BJ (cell line): ENCODE results near the gene SLC5A7. TPM values are rescaled to one million over a fixed set of nuclear protein-coding genes. Genes with fewer than 3 reads are reported as not detected.

Experiments
- CTCF ChIA-PET: fragments of 350-600 bp; formaldehyde crosslinking; extraction: SDS; loops from one replicate; lab custom pipeline; 2021; ENCODE audit warnings: antibody characterized with exemption, inconsistent platforms; lab: Yijun Ruan, JAX
- POLR2A ChIA-PET: fragments of 300-600 bp; sonication (Branson Sonifier 250); formaldehyde crosslinking; extraction: SDS; loops from one replicate; lab custom pipeline; 2021; ENCODE audit warnings: antibody characterized with exemption; lab: Charles Lee
- DNase-seq: peaks from one replicate; pipeline ENCODE4 v3.0.0-alpha.2; 2011; ENCODE audit warnings: low read depth
- H3K27me3 ChIP-seq: 2 replicates; pipeline ENCODE4 v1.6.0; 2011; ENCODE audit warnings: low read length; ENCODE audit not compliant: control insufficient read depth, insufficient read depth
- H3K36me3 ChIP-seq: 2 replicates; pipeline ENCODE4 v1.5.1; 2011; ENCODE audit warnings: low read length; ENCODE audit not compliant: control insufficient read depth, insufficient read depth
- H3K4me3 ChIP-seq: 2 replicates; pipeline ENCODE4 v1.5.1; 2011; ENCODE audit warnings: low read depth, mild to moderate bottlenecking, control low read depth, low read length
- polyA plus RNA-seq: library from polyadenylated mRNA; depleted of rRNA; stranded (reverse); fragments of >200 nt; gene quantifications from 2 replicates; pipeline ENCODE4 v1.2.3, GENCODE V29; 2011
- TF ChIP-seq, protein P1 (sequence below): IDR thresholded peaks from 2 replicates; pipeline ENCODE4 v1.5.1; 2011; ENCODE audit warnings: low read depth, mild to moderate bottlenecking, control low read depth, inconsistent platforms, low read length, moderate library complexity; ENCODE audit not compliant: insufficient read depth

The SLC5A7 gene
- polyA plus RNA-seq, 1 experiment = not detected

DNA sequence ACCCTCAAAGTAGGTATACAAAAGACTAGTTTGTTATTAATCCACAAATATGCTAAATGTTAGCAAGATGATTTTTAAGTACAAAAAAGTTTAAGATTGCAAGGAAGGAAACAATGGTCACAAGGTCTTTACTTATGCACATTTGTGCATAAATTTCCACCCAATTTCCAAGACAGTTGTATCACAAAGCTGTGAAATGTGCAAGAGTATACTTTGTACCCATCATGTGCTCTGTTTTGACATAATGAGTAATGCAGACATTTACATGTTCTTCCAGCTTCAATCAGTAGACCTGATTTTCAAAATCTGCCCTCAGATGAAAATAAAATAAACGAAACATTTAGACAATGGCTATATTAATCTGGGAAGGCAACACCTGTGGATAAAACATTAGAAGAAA is 27.0 kb downstream of the SLC5A7 start:
- H3K4me3 ChIP-seq = no peak overlapping the region
- TF ChIP-seq, protein P1, sequence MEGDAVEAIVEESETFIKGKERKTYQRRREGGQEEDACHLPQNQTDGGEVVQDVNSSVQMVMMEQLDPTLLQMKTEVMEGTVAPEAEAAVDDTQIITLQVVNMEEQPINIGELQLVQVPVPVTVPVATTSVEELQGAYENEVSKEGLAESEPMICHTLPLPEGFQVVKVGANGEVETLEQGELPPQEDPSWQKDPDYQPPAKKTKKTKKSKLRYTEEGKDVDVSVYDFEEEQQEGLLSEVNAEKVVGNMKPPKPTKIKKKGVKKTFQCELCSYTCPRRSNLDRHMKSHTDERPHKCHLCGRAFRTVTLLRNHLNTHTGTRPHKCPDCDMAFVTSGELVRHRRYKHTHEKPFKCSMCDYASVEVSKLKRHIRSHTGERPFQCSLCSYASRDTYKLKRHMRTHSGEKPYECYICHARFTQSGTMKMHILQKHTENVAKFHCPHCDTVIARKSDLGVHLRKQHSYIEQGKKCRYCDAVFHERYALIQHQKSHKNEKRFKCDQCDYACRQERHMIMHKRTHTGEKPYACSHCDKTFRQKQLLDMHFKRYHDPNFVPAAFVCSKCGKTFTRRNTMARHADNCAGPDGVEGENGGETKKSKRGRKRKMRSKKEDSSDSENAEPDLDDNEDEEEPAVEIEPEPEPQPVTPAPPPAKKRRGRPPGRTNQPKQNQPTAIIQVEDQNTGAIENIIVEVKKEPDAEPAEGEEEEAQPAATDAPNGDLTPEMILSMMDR = no peak
- no peaks in the 10 kb centered on the region for H3K27me3 ChIP-seq
- no peak for DNase-seq
- H3K36me3 ChIP-seq = no peaks in the 10 kb centered on the region
- ChIA-PET CTCF (no interaction called here), POLR2A (no interaction called here)

DNA sequence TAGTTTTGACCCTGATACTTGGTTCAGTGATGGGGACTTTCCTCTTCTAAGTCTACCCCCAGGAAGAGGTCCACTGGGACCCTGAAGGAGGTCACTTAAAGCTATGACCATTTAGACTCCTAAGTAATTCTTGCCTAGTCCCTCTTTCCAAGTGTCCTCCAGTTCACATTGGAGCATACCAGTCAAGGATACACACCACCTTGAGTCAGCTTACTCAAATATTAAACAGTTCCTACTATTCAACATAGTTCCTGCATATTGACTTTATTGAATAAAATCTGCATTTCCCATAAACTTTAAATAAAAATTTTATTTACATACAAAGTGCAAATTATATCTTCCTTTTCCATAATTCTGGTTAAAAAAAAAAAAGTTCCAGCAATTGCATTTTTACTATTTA is 36.3 kb downstream of the SLC5A7 start:
- CTCF ChIA-PET = no interaction called here
- TF ChIP-seq, protein P1 = no peak
- POLR2A ChIA-PET = no interaction called here
- no peaks in the 10 kb centered on the region for H3K27me3 ChIP-seq
- no peaks in the 10 kb centered on the region for H3K36me3 ChIP-seq
- DNase-seq = no peak
- H3K4me3 ChIP-seq = no peak overlapping the region

GRCh38 chr2:108023776-108024175 is 37.5 kb downstream of the SLC5A7 start:
- H3K4me3 ChIP-seq = no peak overlapping the region
- DNase-seq = no peak
- TF ChIP-seq, protein P1 = no peak
- ChIA-PET POLR2A (no interaction called here), CTCF (no interaction called here)
- no peaks in the 10 kb centered on the region for H3K36me3 ChIP-seq
- H3K27me3 ChIP-seq = no peaks in the 10 kb centered on the region

DNA sequence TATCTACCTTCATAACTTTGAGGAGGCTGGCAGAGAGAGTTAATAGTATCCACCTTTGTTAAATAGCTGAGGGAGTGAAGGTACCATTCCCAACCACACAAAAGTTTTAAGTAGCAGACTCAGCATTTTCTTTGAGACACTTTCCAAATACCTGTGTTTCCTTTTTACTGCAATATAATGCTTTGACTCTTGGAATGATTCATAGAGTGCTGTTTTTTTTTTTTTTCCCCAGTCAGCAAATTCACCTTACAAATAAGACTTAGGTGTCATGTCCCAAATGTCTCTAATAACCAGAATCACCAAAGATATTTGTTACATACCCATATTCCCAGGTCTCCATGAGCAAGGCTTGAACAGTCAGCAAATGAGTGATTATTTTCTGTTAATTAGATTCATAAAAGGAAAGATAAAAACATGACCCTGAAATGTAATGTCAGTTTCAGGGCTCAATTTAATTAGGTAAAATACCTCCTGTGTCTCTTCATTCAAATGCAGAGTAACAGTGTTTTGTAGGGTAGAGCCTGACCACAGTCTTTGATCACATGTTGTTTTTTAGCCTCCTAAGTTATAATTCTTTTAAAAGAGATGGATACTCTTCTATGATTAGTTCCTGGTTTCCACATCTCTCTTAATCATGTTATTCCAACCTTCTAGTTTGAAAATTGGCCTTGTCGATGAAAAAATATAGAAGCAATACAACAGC is 39.9 kb downstream of the SLC5A7 start:
- POLR2A ChIA-PET = no interaction called here
- Histone ChIP-seq H3K27me3 (no peaks in the 10 kb centered on the region), H3K36me3 (no peaks in the 10 kb centered on the region), H3K4me3 (no peak overlapping the region)
- CTCF ChIA-PET = no interaction called here
- no peak for DNase-seq
- TF ChIP-seq, protein P1 = no peak

GRCh38 chr2:108029496-108029895 is 43.2 kb downstream of the SLC5A7 start:
- ChIA-PET CTCF (no interaction called here), POLR2A (no interaction called here)
- DNase-seq = no peak
- TF ChIP-seq, protein P1 = no peak
- Histone ChIP-seq H3K27me3 (no peaks in the 10 kb centered on the region), H3K4me3 (no peak overlapping the region), H3K36me3 (no peaks in the 10 kb centered on the region)
